Adrenal gland (tissue), 5 donors: ENCODE data around the gene GLI2.

Experiments
- CTCF ChIP-seq, 6 experiments: fragments of 450-650 bp in 4 of 6; fragments of 200-600 bp in 2 of 6; sonication (generic) in 1 of 6; IDR thresholded peaks; 1 replicate in 5 of 6; 2 replicates in 1 of 6; pipeline versions ENCODE4 v1.5.1 to v1.8.0; 2016 to 2021; ENCODE audit warnings: antibody characterized with exemption in 6 of 6, mild to moderate bottlenecking in 2 of 6, moderate library complexity in 1 of 6
- POLR2A ChIP-seq, 2 donors: fragments of 450-650 bp; IDR thresholded peaks; one replicate each; pipeline ENCODE4 v1.6.1; 2017; ENCODE audit warnings: antibody characterized with exemption in 2 of 2, mild to moderate bottlenecking in 2 of 2, moderate library complexity in 1 of 2
- donor health status: DM: no; HTN: no; CAD: no.

- no peak for TF ChIP-seq CTCF (IDR thresholded peaks at IDR 0.05)
- TF ChIP-seq POLR2A (IDR thresholded peaks at IDR 0.05) = no peak
Observed at GRCh38 chr2:120776649-120777048, 41.0 kb downstream of the GLI2 start.
